Natural killer cell (primary cell): ENCODE data around the gene VGLL4. TPM values are rescaled to one million over a fixed set of nuclear protein-coding genes. Genes with fewer than 3 reads are reported as not detected.
"Not testable (repeated sequence)": the region's sequence is repeated elsewhere in the genome, so short reads cannot be mapped to it uniquely, and the experiment has no call there.

ENCODE experiments used
- ATAC-seq, 3 donors: fragments of 150-1000 bp in 2 of 3; fragments of 200-7000 bp in 1 of 3; cut with Tn5 transposase; 1 replicate in 1 of 3; 2 replicates in 2 of 3; pipeline ENCODE4 v1.10.0; 2021; ENCODE audit warnings: mild to moderate bottlenecking in 2 of 3, moderate library complexity in 2 of 3
- DNase-seq, 2 donors: peaks; one replicate each; pipeline versions ENCODE4 v3.0.0 to v3.0.0-alpha.2; 2013 to 2021; ENCODE audit warnings: mixed read lengths in 1 of 2
- H3K27ac ChIP-seq: one replicate; pipeline ENCODE4 v1.5.1; 2013; ENCODE audit warnings: mild to moderate bottlenecking, low read length
- H3K27me3 ChIP-seq: one replicate; pipeline ENCODE4 v1.6.1; 2013; ENCODE audit warnings: low read length; ENCODE audit not compliant: control insufficient read depth, insufficient read depth
- H3K36me3 ChIP-seq: one replicate; pipeline ENCODE4 v1.6.1; 2013; ENCODE audit warnings: low read length; ENCODE audit not compliant: control insufficient read depth, insufficient read depth
- H3K4me1 ChIP-seq: one replicate; pipeline ENCODE4 v1.6.1; 2013; ENCODE audit warnings: low read length; ENCODE audit not compliant: control insufficient read depth, insufficient read depth
- H3K4me3 ChIP-seq: one replicate; pipeline ENCODE4 v1.5.1; 2013; ENCODE audit warnings: low read length
- H3K9me3 ChIP-seq: one replicate; pipeline ENCODE4 v1.6.1; 2013; ENCODE audit warnings: low read length; ENCODE audit not compliant: control insufficient read depth, insufficient read depth
- H3K27ac Mint-ChIP-seq, 2 donors: one replicate each; pipeline ENCODE4 v1.8.0; 2022; ENCODE audit warnings: mild to moderate bottlenecking in 2 of 2, mixed read lengths in 2 of 2, moderate library complexity in 1 of 2
- H3K27me3 Mint-ChIP-seq, 2 donors: one replicate each; pipeline ENCODE4 v1.8.0; 2022; ENCODE audit warnings: low read depth in 2 of 2, mixed read lengths in 2 of 2
- H3K36me3 Mint-ChIP-seq: one replicate; pipeline ENCODE4 v1.8.0; 2022; ENCODE audit warnings: mixed read lengths
- H3K4me1 Mint-ChIP-seq, 2 donors: one replicate each; pipeline ENCODE4 v1.8.0; 2022; ENCODE audit warnings: mixed read lengths in 2 of 2
- H3K4me3 Mint-ChIP-seq: one replicate; pipeline ENCODE4 v1.8.0; 2022; ENCODE audit warnings: mild to moderate bottlenecking, moderate library complexity, mixed read lengths
- H3K9me3 Mint-ChIP-seq, 2 donors: one replicate each; pipeline ENCODE4 v1.8.0; 2022; ENCODE audit warnings: mixed read lengths in 2 of 2
- WGBS: methylation state at CpG from one replicate; pipeline ENCODE4 v1.1.7; 2013; ENCODE audit warnings: missing lambda C conversion rate; ENCODE audit not compliant: insufficient coverage; 5-methylcytosine and 5-hydroxymethylcytosine counted together
- intact Hi-C: fragments of 100-400 bp; cut with micrococcal nuclease; formaldehyde crosslinking; loops from one replicate; pipeline ENCODE4 v1.14.2; 2022
- total RNA-seq, 4 donors: library from RNA; stranded (reverse); fragments of 120-200 nt in 1 of 4; gene quantifications; one replicate each; pipeline versions ENCODE4 v1.2.3 to v1.2.4, GENCODE V29; 2013 to 2022
- TF ChIP-seq, protein P1 (sequence below): fragments of 200-600 bp; IDR thresholded peaks from one replicate; pipeline ENCODE4 v1.8.0; 2022; ENCODE audit warnings: antibody characterized with exemption

VGLL4 gene
- total RNA-seq, 3 donors from 2014 or later (not counting 1 experiment from before 2014, with no cell fraction given), result 29.5 to 42.8 (median 34.6) TPM

DNA sequence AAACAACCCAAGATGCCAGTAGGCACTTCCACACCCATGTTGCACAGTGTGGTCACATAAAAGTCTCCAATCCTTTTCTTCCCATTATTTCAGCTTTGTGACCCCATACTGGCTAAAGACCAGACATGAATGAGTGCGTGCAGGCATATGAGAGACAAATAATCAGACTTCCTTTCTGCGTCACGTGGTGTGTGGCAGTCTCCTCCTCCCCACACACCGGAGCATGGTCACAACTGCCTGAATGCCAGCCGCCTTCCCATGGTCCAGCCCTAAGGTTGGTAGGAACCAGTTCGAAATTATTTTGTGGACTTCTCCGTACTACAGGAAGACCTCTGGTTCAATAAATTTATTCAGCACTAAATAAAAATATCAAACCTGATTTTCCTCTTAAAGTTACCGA, 65.5 kb downstream of the VGLL4 start:
- peaks cover 2% of the 10 kb centered on the region for H3K36me3 ChIP-seq
- Mint-ChIP-seq H3K4me3 (no peak overlapping the region), H3K27ac (peak overlapping the region in 1 of 2 donors; percentile 20), H3K9me3 (no peaks in the 10 kb centered on the region), H3K27me3 (no peaks in the 10 kb centered on the region), H3K36me3 (no peaks in the 10 kb centered on the region), H3K4me1 (peaks cover 49 to 57% of the 10 kb centered on the region in 2 donors)
- no peaks in the 10 kb centered on the region for H3K27me3 ChIP-seq
- no peak overlapping the region for H3K27ac ChIP-seq
- TF ChIP-seq, protein P1, sequence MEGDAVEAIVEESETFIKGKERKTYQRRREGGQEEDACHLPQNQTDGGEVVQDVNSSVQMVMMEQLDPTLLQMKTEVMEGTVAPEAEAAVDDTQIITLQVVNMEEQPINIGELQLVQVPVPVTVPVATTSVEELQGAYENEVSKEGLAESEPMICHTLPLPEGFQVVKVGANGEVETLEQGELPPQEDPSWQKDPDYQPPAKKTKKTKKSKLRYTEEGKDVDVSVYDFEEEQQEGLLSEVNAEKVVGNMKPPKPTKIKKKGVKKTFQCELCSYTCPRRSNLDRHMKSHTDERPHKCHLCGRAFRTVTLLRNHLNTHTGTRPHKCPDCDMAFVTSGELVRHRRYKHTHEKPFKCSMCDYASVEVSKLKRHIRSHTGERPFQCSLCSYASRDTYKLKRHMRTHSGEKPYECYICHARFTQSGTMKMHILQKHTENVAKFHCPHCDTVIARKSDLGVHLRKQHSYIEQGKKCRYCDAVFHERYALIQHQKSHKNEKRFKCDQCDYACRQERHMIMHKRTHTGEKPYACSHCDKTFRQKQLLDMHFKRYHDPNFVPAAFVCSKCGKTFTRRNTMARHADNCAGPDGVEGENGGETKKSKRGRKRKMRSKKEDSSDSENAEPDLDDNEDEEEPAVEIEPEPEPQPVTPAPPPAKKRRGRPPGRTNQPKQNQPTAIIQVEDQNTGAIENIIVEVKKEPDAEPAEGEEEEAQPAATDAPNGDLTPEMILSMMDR, result no peak
- H3K4me1 ChIP-seq, result peaks cover 11% of the 10 kb centered on the region
- intact Hi-C loops, result no loop called here
- no peaks in the 10 kb centered on the region for H3K9me3 ChIP-seq
- 90% methylated on average over 7 of the region's 8 CpGs for WGBS
- ATAC-seq (no peak), DNase-seq (no peak)
- H3K4me3 ChIP-seq, result no peak overlapping the region

DNA sequence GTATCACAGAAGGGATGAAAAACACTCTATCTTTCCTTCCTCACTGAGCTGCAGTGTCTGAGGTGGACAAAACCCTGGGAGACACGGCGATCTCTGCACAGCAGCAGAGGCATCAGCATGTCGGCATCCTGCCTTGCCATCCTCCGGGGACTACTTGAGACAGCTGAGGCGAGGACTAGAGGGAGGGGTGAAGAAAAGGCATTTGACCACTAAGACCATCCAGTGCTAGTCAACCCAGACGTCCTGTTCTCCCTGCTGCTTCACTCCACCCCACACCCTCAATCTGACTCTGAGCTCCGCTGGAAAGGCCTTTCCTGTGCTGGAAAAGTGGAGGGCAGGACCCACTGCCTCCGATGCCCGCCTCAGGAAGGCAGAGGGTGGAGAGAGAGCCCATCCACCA, 67.3 kb downstream of the VGLL4 start:
- H3K27ac Mint-ChIP-seq, result peak overlapping the region in 1 of 2 donors; percentile 56
- H3K9me3 Mint-ChIP-seq, result no peaks in the 10 kb centered on the region
- ATAC-seq (no peak), DNase-seq (no peak)
- H3K4me3 ChIP-seq, result no peak overlapping the region
- H3K4me3 Mint-ChIP-seq, result no peak overlapping the region
- H3K36me3 Mint-ChIP-seq, result no peaks in the 10 kb centered on the region
- H3K27me3 ChIP-seq, result no peaks in the 10 kb centered on the region
- H3K9me3 ChIP-seq, result no peaks in the 10 kb centered on the region
- H3K4me1 ChIP-seq, result peaks cover 2% of the 10 kb centered on the region
- peaks cover 40 to 55% of the 10 kb centered on the region in 2 donors for H3K4me1 Mint-ChIP-seq
- TF ChIP-seq, protein P1, result no peak
- peaks cover 2% of the 10 kb centered on the region for H3K36me3 ChIP-seq
- intact Hi-C loops, result no loop called here
- no peaks in the 10 kb centered on the region for H3K27me3 Mint-ChIP-seq
- WGBS, result 89% methylated on average over 9 of the region's 9 CpGs
- H3K27ac ChIP-seq, result no peak overlapping the region

DNA sequence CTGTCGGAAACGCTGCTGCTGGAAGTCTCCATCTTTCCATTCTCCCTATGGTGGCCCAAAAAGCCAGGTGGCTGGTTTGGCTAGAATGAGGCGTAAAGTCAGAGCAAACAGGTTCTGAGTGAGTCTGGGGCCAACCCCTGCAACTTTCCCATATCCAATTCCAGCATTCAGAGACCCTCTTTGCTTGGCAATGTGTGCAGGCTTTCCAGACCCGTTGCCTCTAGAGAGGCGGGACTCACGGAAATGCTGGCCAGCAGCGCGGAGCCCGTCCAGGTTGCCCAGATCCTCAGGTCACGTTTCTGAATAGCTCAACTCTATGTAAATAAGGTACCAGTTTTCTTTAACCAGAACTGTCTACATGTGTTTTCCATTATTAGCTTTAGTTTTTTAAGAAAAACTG, 68.0 kb downstream of the VGLL4 start:
- Mint-ChIP-seq H3K4me3 (no peak overlapping the region), H3K27ac (peak overlapping the region in 1 of 2 donors; percentile 56), H3K4me1 (peaks cover 39 to 55% of the 10 kb centered on the region in 2 donors), H3K27me3 (no peaks in the 10 kb centered on the region), H3K9me3 (no peaks in the 10 kb centered on the region), H3K36me3 (no peaks in the 10 kb centered on the region)
- TF ChIP-seq, protein P1, result no peak
- ATAC-seq, result no peak
- Histone ChIP-seq H3K4me1 (peaks cover 10% of the 10 kb centered on the region), H3K27me3 (no peaks in the 10 kb centered on the region), H3K36me3 (peaks cover 2% of the 10 kb centered on the region), H3K4me3 (no peak overlapping the region), H3K27ac (no peak overlapping the region), H3K9me3 (no peaks in the 10 kb centered on the region)
- intact Hi-C loops, result no loop called here
- no peak for DNase-seq
- 93% methylated on average over 10 of the region's 10 CpGs for WGBS

DNA sequence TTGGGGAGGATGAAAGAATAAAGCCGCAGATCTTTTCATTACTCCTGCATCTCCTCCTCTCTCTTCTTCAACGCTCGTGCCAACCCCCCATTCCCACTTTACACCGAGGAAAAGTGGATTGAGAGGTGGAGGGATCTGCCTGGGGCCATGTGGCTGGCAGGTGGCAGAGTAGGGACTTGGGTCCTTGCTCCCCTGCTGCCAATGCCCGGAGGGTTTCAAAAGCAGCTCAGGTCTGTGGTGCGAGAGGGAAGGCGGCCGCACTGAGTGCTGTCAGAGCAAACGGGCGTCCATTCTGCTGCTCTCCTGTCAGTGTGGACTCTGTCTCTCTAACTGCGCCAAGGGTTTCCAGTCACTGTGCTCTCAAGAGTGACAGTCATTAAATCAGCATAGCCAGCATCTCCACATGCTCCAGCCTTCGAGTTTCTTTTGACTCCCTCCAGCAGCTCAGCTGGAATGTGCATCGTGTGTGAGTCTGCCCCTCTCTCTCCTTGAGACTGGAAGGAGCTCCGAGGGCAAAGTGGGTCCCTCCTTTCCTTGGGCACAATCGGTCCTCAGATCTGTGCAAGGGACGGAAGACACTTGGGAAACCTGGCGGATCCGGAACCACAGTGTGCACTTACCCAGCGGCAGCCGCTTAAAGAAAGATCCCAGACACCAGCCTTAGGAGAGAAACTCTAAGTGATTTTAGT, 68.6 kb downstream of the VGLL4 start:
- H3K4me3 Mint-ChIP-seq, result no peak overlapping the region
- no peak overlapping the region for H3K27ac ChIP-seq
- H3K36me3 ChIP-seq, result peaks cover 2% of the 10 kb centered on the region
- H3K36me3 Mint-ChIP-seq, result no peaks in the 10 kb centered on the region
- H3K4me1 ChIP-seq, result peaks cover 11% of the 10 kb centered on the region
- no peaks in the 10 kb centered on the region for H3K27me3 ChIP-seq
- intact Hi-C loops, result no loop called here
- ATAC-seq (no peak), DNase-seq (no peak)
- WGBS, result 97% methylated on average over 17 of the region's 20 CpGs
- peak overlapping the region in 1 of 2 donors; percentile 22 for H3K27ac Mint-ChIP-seq
- no peaks in the 10 kb centered on the region for H3K9me3 Mint-ChIP-seq
- TF ChIP-seq, protein P1, result no peak
- H3K9me3 ChIP-seq, result no peaks in the 10 kb centered on the region
- peaks cover 40 to 59% of the 10 kb centered on the region in 2 donors for H3K4me1 Mint-ChIP-seq
- H3K27me3 Mint-ChIP-seq, result no peaks in the 10 kb centered on the region
- H3K4me3 ChIP-seq, result no peak overlapping the region

DNA sequence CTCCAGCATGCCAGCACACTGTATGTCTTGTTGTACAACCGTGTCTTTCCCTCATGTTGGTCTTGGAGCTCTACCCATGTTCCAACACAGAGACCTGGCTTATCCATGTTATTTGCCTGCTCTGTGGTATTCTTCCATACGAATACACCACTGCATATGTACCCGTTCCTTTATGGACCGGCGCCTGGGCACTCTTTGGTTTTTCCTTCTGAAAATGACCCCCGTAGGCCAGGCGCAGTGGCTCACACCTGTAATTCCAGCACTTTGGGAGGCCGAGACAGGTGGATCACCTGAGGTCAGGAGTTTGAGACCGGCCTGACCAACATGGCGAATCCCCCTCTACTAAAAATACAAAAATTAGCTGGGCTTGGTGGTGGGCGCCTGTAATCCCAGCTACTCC, 71.1 kb downstream of the VGLL4 start:
- Mint-ChIP-seq H3K27ac (peak overlapping the region in 1 of 2 donors; percentile 35), H3K4me1 (peaks cover 34 to 66% of the 10 kb centered on the region in 2 donors)
- H3K27me3 Mint-ChIP-seq, H3K4me3 Mint-ChIP-seq, H3K4me3 ChIP-seq, H3K9me3 ChIP-seq, DNase-seq, intact Hi-C loops, H3K27ac ChIP-seq, H3K36me3 ChIP-seq, H3K27me3 ChIP-seq, H3K9me3 Mint-ChIP-seq, H3K36me3 Mint-ChIP-seq, ATAC-seq: not testable (repeated sequence)
- WGBS, result 98% methylated on average over 11 of the region's 11 CpGs
- peaks cover 11% of the 10 kb centered on the region for H3K4me1 ChIP-seq
